ENCODE data around the gene ZSCAN30.

Gene ZSCAN30

GRCh38 chr18:35264409-35264808, 25.6 kb downstream of the ZSCAN30 start:
- Histone ChIP-seq H3K27ac (no peak overlapping the region), H2AFZ (no peak overlapping the region), H3K79me2 (no peaks in the 10 kb centered on the region), H3K36me3 (ENCODE audit: control insufficient read depth, insufficient read depth, low read length) (no peaks in the 10 kb centered on the region), H3K27me3 (ENCODE audit: control insufficient read depth, insufficient read depth, low read length) (no peaks in the 10 kb centered on the region), H3K4me1 (no peaks in the 10 kb centered on the region), H3K9me3 (ENCODE audit: control insufficient read depth, low read length) (no peaks in the 10 kb centered on the region), H3K4me3 (ENCODE audit: low read depth, low read length) (no peak overlapping the region), H3K4me2 (ENCODE audit: low read length) (no peak overlapping the region), H3K9ac (no peak overlapping the region)
- TF ChIP-seq, protein P1, sequence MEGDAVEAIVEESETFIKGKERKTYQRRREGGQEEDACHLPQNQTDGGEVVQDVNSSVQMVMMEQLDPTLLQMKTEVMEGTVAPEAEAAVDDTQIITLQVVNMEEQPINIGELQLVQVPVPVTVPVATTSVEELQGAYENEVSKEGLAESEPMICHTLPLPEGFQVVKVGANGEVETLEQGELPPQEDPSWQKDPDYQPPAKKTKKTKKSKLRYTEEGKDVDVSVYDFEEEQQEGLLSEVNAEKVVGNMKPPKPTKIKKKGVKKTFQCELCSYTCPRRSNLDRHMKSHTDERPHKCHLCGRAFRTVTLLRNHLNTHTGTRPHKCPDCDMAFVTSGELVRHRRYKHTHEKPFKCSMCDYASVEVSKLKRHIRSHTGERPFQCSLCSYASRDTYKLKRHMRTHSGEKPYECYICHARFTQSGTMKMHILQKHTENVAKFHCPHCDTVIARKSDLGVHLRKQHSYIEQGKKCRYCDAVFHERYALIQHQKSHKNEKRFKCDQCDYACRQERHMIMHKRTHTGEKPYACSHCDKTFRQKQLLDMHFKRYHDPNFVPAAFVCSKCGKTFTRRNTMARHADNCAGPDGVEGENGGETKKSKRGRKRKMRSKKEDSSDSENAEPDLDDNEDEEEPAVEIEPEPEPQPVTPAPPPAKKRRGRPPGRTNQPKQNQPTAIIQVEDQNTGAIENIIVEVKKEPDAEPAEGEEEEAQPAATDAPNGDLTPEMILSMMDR (IDR thresholded peaks at IDR 0.05): no peak

- Histone ChIP-seq H3K27ac (no peak overlapping the region), H3K27me3 (ENCODE audit: control insufficient read depth, insufficient read depth, low read length) (no peaks in the 10 kb centered on the region), H3K4me1 (no peaks in the 10 kb centered on the region), H2AFZ (no peak overlapping the region), H3K9me3 (ENCODE audit: control insufficient read depth, low read length) (no peaks in the 10 kb centered on the region), H3K79me2 (no peaks in the 10 kb centered on the region), H3K9ac (no peak overlapping the region), H3K36me3 (ENCODE audit: control insufficient read depth, insufficient read depth, low read length) (peaks cover 3% of the 10 kb centered on the region), H3K4me2 (ENCODE audit: low read length) (no peak overlapping the region), H3K4me3 (ENCODE audit: low read depth, low read length) (no peak overlapping the region)
- TF ChIP-seq, protein P1 (IDR thresholded peaks at IDR 0.05): no peak
Observed at GRCh38 chr18:35256947-35257346, 33.1 kb downstream of the ZSCAN30 start.

DNA sequence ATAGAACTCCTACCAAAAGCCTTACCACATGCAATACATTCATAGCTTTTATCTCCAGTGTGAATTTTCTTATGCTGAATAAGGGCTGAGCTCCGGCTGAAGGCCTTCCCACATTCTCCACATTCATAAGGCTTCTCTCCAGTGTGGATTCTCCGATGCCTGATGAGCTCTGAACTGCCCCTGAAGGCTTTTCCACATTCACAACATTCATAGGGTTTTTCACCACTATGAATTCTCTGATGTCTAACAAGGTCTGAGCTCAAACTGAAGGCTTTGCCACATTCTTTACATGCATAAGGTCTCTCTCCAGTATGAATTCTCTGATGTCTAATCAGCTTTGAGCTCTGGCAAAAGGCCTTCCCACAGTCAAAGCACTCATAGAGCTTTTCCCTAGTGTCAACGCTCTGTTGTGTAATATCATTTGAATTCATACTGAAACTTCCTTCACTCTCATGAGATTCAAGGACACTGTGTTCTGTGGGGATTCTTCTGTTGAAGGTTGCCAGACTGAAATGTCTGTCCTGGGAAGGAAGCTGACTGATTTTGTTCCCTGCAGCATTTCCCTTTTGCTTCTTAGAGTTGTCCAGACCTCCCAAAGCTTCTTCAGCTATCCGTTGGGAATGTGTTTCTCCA, 36.3 kb downstream of the ZSCAN30 start:
- H3K4me1 ChIP-seq: no peaks in the 10 kb centered on the region
- H3K79me2 ChIP-seq: no peaks in the 10 kb centered on the region
- no peak overlapping the region for H2AFZ ChIP-seq
- H3K4me3 ChIP-seq (ENCODE audit: low read depth, low read length): no peak overlapping the region
- H3K27ac ChIP-seq: no peak overlapping the region
- H3K27me3 ChIP-seq (ENCODE audit: control insufficient read depth, insufficient read depth, low read length): no peaks in the 10 kb centered on the region
- H3K9me3 ChIP-seq (ENCODE audit: control insufficient read depth, low read length): no peaks in the 10 kb centered on the region
- no peak overlapping the region for H3K4me2 ChIP-seq (ENCODE audit: low read length)
- TF ChIP-seq, protein P1 (IDR thresholded peaks at IDR 0.05): no peak
- H3K36me3 ChIP-seq (ENCODE audit: control insufficient read depth, insufficient read depth, low read length): peaks cover 3% of the 10 kb centered on the region
- H3K9ac ChIP-seq: no peak overlapping the region

- Histone ChIP-seq H3K27ac (no peak overlapping the region), H2AFZ (no peak overlapping the region), H3K9me3 (ENCODE audit: control insufficient read depth, low read length) (no peaks in the 10 kb centered on the region), H3K4me1 (no peaks in the 10 kb centered on the region), H3K27me3 (ENCODE audit: control insufficient read depth, insufficient read depth, low read length) (no peaks in the 10 kb centered on the region), H3K36me3 (ENCODE audit: control insufficient read depth, insufficient read depth, low read length) (peaks cover 3% of the 10 kb centered on the region), H3K4me2 (ENCODE audit: low read length) (no peak overlapping the region), H3K79me2 (no peaks in the 10 kb centered on the region), H3K9ac (no peak overlapping the region), H3K4me3 (ENCODE audit: low read depth, low read length) (no peak overlapping the region)
- TF ChIP-seq, protein P1 (IDR thresholded peaks at IDR 0.05): no peak
Observed at GRCh38 chr18:35252466-35252865, 37.6 kb downstream of the ZSCAN30 start.

GRCh38 chr18:35248429-35248828, 41.6 kb downstream of the ZSCAN30 start:
- H2AFZ ChIP-seq: no peak overlapping the region
- H3K27ac ChIP-seq: no peak overlapping the region
- H3K79me2 ChIP-seq: peaks cover 3% of the 10 kb centered on the region
- no peaks in the 10 kb centered on the region for H3K4me1 ChIP-seq
- no peak overlapping the region for H3K9ac ChIP-seq
- no peak overlapping the region for H3K4me3 ChIP-seq (ENCODE audit: low read depth, low read length)
- H3K27me3 ChIP-seq (ENCODE audit: control insufficient read depth, insufficient read depth, low read length): no peaks in the 10 kb centered on the region
- no peak overlapping the region for H3K4me2 ChIP-seq (ENCODE audit: low read length)
- TF ChIP-seq, protein P1 (IDR thresholded peaks at IDR 0.05): no peak
- H3K36me3 ChIP-seq (ENCODE audit: control insufficient read depth, insufficient read depth, low read length): no peaks in the 10 kb centered on the region
- H3K9me3 ChIP-seq (ENCODE audit: control insufficient read depth, low read length): no peaks in the 10 kb centered on the region
